HL-60 (cell line): Measurements from ENCODE around the gene SCAF8.
"Not testable (repeated sequence)": the region's sequence is repeated elsewhere in the genome, so short reads cannot be mapped to it uniquely, and the experiment has no call there.

Source experiments
- DNase-seq, 2 experiments: peaks; one replicate each; pipeline ENCODE4 v3.0.0-alpha.2; 2010 to 2020; ENCODE audit warnings: low read depth in 1 of 2, low spot score in 1 of 2
- H3K27ac ChIP-seq: fragments of 250-450 bp; sonication (Bioruptor Pico); replicated peaks from 2 replicates; pipeline ENCODE4 v1.5.1; 2020; ENCODE audit warnings: mild to moderate bottlenecking, moderate library complexity
- H3K27me3 ChIP-seq: fragments of 250-450 bp; sonication (Bioruptor Pico); 2 replicates; pipeline ENCODE4 v1.5.1; 2021; ENCODE audit warnings: mild to moderate bottlenecking, moderate library complexity; ENCODE audit not compliant: insufficient read depth, poor library complexity, severe bottlenecking
- H3K4me3 ChIP-seq: replicated peaks from 2 replicates; pipeline ENCODE4 v1.5.1; 2011; ENCODE audit warnings: mild to moderate bottlenecking, control low read depth, low read length; ENCODE audit not compliant: insufficient read depth
- CTCF ChIP-seq: IDR thresholded peaks from one replicate; pipeline ENCODE4 v1.5.1; 2011; ENCODE audit warnings: low read length, control low read depth, inconsistent platforms; ENCODE audit not compliant: insufficient read depth
- GABPA ChIP-seq: IDR thresholded peaks from 2 replicates; pipeline ENCODE4 v1.6.1; 2012; ENCODE audit warnings: low read depth
- POLR2AphosphoS5 ChIP-seq: IDR thresholded peaks from 2 replicates; pipeline ENCODE4 v1.6.1; 2012; ENCODE audit warnings: low read depth
- REST ChIP-seq: IDR thresholded peaks from 2 replicates; pipeline ENCODE4 v1.6.1; 2012; ENCODE audit warnings: low read depth; ENCODE audit not compliant: insufficient replicate concordance
- SPI1 ChIP-seq: IDR thresholded peaks from 2 replicates; pipeline ENCODE4 v1.6.1; 2012; ENCODE audit warnings: low read depth, mild to moderate bottlenecking, borderline replicate concordance

The SCAF8 gene

DNA sequence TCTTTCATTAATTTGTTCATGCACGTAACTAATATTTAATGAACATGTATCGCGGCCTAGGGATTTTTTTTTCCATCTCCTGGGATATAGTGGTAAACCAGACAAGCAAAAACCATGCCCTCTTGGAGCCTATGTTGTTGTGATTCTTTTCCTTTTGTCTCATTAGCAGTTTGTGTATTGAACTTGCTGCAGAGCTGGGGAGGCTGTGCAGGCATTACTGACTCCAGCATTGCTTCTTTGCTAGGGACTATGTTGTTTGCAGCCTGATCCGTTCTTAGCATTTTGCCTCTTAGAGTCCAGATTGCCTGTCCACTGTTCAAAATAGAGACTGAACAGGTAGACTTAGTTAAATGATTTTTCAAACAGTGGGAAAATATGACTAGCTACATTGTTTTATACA, 9.7 kb downstream of the SCAF8 start:
- no peak for TF ChIP-seq CTCF
- no peak for TF ChIP-seq GABPA
- TF ChIP-seq POLR2AphosphoS5 = no peak
- TF ChIP-seq REST = no peak
- Histone ChIP-seq H3K27me3 (no peaks in the 10 kb centered on the region), H3K4me3 (no peak overlapping the region), H3K27ac (no peak overlapping the region)
- DNase-seq = no peak

DNA sequence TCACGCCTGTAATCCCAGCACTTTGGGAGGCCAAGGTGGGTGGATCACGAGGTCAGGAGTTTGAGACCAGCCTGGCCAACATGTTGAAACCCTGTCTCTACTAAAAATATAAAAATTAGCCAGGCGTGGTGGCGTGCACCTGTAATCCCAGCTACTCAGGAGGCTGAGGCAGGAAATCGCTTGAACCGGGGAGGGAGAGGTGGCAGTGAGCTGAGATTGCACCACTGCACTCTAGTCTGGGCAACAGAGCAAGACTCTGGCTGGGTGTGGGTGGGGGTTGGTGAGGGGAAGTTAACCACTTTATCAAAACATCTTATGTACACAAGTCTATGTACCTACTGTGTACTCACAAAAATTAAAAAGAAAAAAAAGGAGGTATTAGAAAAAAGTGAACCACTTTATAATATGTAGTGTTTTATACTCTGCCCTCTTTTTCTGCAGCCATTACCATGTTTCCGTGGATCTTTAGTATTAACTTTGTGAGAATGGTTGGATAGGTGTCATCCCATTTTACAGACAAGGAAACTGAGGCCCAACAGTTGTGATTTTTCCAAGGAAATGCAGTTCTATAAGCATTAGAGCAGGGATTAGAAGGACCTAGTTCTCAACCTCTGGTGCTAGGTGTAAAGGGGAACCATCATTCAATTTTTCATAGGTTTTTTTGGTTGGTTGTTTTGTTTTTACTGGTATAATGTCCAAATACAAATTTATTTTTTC, 11.0 kb downstream of the SCAF8 start:
- not testable (repeated sequence) for DNase-seq, H3K4me3 ChIP-seq, H3K27ac ChIP-seq, H3K27me3 ChIP-seq

DNA sequence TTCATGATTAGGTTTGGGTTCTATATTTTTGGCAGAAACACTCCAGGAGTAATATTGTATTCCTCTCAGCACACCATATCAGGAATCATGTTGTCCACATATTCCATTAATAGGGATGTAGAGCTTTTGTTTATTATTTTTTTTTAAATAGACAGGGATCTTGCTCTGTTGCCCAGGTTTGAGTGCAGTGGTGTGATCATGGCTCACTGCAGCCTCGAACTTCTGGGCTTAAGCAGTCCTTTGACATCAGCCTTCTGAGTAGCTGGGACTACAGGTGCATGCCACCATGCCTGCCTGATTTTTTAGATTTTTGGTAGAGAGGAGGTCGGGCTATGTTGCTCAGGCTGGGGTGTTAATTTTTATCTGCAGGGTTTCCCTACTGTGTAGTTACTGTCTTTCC, 12.0 kb downstream of the SCAF8 start:
- Histone ChIP-seq H3K27ac (no peak overlapping the region), H3K27me3 (no peaks in the 10 kb centered on the region)
- TF ChIP-seq SPI1 (no peak), REST (no peak), POLR2AphosphoS5 (no peak), CTCF (no peak), GABPA (no peak)

DNA sequence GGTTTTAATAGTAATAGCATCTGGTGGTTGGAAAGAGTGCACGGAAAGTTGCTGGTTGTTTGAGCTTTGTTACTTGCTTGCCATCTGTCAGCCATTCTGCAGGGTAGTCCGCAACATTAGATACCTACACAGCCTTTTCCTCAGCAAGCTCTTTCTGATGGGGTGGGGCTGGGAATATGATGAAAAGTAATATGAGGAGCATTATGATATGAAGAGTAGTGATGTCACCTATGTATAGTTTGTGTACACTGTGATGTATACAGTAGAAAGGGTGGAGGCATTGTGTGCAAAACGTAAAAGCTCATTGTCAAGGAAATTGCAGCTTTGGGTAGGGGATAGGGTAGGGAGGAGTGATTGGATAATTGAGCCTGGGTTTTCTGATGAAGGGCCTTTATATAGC, 16.1 kb downstream of the SCAF8 start:
- no peak overlapping the region for H3K4me3 ChIP-seq
- no peak overlapping the region for H3K27ac ChIP-seq
- TF ChIP-seq SPI1 (no peak), REST (no peak), GABPA (no peak), CTCF (no peak), POLR2AphosphoS5 (no peak)
- no peaks in the 10 kb centered on the region for H3K27me3 ChIP-seq
- DNase-seq = no peak

More for the DNA sequence above, 12.0 kb downstream of the SCAF8 start:
- no peak for DNase-seq
- H3K4me3 ChIP-seq = no peak overlapping the region
